NK-92 (cell line): ENCODE results near the gene BEND4.
"Not testable (repeated sequence)": the region's sequence is repeated elsewhere in the genome, so short reads cannot be mapped to it uniquely, and the experiment has no call there.

Experiments
- DNase-seq: peaks from one replicate; lab custom pipeline; 2025; ENCODE audit not compliant: unreplicated experiment; lab: John Stamatoyannopoulos, UW

BEND4 gene

DNA sequence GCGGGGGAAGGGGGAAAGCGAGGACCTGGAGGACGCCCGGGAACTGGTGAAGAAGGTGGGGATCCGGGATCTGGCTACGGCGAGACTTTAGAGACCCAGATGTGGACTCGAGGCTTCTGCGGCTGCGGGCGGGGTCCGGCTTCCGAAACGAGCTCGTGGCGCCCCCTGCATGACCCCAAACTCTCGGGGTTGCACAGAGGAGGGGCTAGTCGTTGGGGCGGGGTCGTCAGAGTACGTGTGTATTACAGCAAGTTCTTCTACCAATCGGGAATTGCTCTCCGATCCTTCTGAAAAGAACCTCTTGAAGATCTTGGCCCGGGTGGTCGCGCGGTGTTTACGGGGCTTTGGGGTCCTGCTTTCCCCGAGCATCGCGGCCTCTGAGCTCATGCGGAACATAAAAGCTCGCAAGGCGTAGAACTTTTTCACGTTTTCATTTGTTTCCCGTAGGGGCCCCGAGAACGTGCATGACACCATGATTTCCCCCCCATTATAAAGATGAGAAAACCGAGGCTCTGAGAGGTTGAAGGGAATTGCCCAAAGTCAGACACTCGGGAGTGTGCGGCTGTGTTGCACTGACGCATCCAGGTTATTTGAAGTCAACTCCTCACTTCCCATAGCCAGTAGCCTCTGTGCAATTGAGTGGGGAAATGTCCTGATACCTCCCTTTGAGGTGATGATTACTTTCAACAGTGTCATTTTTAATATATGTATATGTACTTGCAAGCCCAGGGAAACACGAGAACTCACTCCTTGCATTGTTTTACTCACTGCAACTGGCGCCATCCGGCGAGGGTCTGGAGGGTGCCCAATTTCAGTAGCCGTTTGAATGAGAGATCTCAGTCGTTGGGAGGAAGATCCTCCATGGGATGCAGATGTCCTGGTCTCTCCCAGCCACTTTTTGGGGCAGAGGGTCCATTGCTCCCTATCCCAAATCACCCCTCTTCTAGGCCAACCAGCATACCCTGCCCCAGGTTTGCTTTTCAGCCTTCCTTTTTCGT lies at the start of gene BEND4:
Gene BEND4 (minus strand): TSS at position 149 of the 998 bp plus-strand sequence. CDS start 512 bp downstream, outside the sequence.
- DNase-seq: no peak

DNA sequence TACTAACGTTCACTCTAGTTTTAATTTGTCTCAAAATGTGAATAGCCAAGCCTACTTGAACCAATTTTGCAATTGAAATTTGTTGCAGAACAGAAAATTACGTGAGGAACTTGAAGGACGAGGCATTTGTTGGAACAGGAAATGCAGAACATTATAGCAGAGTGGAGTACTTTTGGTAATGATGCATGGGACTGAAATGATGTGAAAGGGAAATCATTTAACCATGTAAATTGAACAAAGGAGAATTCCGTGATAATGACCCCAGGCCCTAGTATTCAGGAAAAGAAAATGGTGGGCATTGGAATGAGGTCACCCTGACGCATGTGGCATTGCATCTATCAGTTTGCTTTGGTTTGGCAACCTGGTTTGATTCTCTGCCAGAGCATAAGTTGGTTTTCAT lies 44.9 kb upstream of the BEND4 start:
- DNase-seq: no peak

GRCh38 chr4:42172921-42173320 lies 20.5 kb upstream of the BEND4 start:
- DNase-seq: no peak

DNA sequence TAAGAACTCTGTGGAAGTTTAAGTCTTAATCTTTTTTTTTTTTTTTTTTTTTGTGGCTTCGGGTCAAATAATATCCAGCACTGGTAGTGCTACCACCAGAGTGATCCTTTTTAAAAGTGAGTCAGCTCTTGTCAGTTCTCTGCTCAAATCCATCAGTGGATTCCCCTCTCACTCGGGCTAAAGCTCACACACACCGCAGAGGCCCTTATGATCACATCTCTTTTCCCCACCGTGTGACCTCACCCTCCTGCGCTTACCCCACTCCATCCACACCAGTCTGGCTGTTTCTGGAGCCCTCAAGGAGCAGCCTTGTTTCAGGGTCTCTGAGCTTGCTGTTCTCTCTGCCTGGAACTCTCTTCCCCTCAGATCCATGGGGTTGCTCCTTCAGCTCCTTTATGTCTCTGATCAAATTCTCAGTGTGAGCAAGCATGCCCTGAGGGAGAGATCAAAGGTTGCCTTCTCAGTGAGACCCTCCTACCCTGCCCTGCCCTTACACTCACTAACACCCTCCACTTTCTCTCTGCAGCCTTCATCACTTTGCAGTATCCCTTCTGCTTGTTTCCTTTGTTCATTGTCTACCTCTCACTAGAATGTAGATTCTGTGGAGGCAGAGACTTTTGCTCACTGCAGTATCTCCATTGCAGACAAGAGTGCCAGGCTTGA lies 19.8 kb upstream of the BEND4 start:
- no peak for DNase-seq

DNA sequence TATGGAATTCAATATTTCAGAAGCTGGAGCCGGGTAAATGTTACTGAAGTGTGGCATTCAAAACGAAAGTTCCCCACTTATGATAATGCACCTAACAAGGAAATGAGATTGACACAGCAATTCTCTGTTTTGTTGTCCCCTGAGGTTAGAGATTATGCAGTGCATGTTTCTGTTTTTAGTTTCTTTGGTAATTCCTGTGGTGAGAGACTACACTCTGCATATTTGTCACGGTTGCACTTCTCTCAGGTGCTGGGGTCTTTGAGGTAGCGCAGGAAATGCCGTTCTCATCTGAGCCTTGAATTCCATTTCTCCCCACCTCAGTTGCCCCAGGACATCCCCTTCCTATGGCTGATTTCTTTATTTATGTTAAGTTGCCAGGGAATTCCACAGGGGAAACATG lies 15.3 kb upstream of the BEND4 start:
- DNase-seq: no peak

DNA sequence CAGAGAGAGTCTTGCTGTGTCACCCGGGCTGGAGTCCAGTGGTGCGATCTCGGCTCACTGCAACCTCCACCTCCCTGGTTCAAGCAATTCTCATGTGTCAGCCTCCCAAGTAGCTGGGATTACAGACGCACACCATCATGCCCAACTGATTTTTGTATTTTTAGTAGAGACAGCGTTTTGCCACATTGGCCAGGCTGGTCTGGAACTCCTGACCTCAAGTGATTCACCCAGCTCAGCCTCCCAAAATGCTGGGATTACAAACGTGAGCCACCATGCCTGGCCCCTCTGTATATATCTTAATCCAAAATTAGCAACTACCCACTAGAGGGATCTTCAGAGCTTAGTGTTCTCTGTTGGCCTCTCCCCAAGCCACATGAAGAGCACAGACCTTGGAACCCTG lies 13.7 kb upstream of the BEND4 start:
- not testable (repeated sequence) for DNase-seq

DNA sequence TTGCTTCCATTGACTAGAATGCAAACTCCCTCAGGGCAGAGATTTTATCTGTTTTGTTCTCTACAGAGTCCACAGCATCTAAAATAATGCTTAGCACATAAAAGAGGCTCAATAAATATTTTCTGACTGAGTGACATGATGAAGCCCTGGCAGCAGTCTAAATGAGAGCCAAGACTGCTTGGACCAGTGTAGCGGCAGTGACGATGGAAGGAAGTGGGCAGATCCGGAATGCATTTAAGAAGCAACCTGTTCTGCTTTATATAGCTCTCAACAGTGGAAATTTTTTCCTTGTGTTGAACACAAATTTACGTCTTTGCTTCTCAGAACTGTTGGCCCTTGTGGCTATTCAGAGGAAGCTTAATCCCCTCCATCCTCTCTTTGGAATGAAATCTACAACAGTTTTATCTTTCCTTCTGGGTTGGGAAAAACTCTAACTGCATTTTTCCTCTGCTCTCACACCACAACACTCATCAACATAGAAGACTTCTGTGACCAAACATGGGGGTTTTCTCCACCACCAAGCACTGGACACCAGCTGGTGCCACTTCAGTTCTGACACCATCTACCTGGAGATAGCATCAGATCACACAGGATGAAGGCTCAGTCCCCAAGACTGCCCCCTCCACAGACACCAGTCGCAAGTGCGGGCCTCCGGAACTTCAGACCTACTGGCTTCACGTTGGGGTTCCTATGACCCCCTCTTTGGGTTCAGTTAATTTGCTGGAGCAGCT lies 7.0 kb upstream of the BEND4 start:
- DNase-seq: no peak

GRCh38 chr4:42151568-42152506 lies 618 bp downstream of the BEND4 start:
- no peak for DNase-seq

DNA sequence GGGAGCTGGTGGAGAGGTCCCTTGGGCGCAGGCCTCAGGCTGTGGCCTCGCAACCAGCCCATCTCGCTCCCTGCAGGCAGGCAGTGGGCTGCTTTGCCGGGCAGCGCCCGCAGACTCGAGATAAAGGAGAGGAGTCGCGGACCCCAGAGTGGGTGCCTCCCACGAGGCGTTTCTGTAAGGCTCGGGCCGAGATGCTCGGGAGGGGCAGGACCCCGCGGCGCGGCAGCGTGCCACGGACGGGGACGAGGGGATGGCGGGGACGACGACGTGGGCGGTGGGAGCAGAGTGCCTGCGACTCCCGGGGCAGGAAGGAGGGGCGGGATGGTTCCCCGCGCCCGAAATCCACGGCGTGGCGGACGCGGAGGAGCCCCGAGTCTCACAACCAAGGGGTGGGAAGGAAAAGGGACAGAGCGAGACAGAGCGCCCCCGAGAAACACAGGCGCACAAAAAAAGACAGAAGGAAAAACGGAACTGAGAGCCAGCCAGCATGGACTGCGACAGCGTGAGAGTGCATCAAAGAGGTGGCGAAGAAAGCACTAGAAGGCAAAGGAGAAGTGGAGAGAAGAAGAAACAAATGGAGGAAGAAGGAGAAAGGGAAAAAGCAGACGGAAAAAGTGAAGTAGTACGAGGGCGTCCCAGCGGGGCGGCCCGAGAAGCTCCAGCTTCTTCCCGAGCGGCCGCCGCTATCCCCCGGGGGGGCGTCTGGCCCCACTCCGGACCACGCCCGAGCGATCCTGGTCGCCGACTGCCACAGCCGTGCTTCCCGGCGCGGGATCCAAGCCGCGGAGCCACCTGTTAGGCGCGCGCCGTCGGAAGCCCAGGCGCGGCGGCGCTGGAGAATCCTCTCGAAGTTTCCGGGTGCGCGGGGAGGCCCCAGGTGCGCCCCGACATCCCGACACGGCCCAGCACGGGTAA lies 1.5 kb downstream of the BEND4 start:
- no peak for DNase-seq

DNA sequence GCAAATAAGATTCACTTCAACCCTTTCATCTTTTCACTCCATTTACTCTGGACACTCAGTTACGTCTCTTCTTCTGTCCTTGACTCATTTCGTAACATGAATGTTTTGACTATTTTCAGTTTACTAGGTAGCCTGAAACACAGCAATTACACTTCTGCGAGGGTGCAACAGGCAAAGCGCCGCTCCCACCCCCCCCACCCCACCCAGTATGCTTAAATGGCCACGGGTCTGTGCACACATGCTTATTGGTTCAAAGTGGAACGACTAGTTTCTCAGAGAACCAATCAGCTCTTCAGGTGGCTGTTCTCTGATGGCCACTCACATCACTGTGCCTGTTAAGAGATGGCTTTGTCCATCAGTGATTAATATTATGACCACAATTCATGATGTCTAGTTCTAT lies 3.5 kb downstream of the BEND4 start:
- DNase-seq: no peak

DNA sequence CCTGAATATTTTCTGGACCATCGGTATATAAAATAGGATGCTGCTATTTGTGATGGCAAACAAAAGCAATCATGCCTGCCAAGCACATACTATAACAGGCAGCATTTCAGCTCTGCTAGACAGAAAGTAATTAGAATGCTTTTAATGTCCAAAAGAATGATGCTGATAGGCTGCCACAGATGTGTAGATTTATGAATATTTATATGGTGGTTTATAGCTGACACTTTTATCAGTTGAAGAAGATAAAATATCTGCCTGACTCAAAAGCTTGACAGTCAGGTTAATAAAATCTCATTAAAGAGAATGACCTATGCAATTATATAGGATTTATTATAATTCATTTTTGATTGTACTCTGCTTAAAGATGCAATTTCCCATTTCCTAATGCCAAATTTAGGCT lies 4.0 kb downstream of the BEND4 start:
- no peak for DNase-seq

- no peak for DNase-seq
These were observed 8.4 kb downstream of the BEND4 start for GRCh38 chr4:42144028-42144427.

GRCh38 chr4:42142591-42142990 lies 9.9 kb downstream of the BEND4 start:
- DNase-seq: no peak

GRCh38 chr4:42136371-42136770 lies 16.1 kb downstream of the BEND4 start:
- DNase-seq: no peak

DNA sequence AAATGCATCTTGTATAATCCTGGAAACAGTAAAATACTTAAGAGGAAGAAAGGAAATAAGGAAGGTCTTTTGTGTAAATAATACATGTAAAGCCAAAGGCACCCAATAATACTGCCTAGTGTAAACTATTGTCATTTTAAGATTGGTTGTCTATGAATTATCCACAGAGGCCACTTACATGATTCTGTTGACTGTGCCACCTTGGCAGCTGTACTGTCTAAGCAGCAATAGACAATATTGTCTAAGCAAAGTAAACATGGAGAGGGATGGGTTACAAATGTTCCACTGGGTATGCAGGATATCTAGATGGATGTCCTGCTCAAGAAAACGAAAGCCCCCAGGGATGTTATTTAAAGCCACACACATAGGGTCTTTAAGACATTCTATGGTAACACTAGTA lies 19.4 kb downstream of the BEND4 start:
- no peak for DNase-seq

DNA sequence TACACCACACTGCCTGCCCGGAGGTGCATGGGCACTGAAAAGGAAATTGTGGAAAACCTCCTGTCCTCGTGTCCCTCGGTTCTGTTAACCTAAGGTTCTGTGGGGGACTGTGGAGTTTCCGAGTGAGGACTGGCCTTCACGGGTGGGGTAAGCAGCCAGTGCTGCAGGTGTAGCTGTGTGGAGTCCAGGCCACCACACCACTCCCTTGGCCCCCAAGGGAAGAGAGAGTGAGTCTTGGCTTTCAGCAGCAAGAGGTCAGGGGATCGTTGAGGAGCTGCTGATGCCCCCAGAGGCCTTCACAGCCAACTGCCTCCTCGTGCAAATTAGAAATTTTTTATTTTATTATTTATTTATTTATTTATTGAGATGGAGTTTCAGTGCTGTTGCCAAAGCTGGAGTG lies 20.4 kb downstream of the BEND4 start:
- DNase-seq: no peak

- no peak for DNase-seq
These were observed 29.3 kb downstream of the BEND4 start for GRCh38 chr4:42123071-42123644.

DNA sequence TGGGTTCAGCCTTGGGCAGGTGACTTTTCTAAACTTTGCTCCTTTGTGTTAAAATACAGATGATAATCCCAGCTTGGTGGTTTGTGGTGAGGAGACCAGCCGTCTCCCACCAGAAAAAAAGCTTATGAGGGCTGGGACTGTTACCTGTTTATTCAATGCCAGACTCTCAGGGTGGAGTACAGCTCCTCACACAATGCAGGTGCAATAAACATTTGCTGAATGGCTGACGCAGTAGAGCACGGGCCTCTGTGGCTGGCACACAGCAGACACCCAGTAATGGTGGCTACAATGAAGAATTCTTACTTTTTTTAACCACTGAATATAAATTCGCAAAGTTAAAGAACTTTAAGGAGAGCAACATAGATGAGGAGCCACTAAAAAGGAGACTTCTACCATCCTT lies 30.2 kb downstream of the BEND4 start:
- no peak for DNase-seq

GRCh38 chr4:42119886-42120285 lies 32.6 kb downstream of the BEND4 start:
- no peak for DNase-seq
